ENCODE results near the gene CRYGB.
"Not testable (repeated sequence)": the region's sequence is repeated elsewhere in the genome, so short reads cannot be mapped to it uniquely, and the experiment has no call there.

DNA sequence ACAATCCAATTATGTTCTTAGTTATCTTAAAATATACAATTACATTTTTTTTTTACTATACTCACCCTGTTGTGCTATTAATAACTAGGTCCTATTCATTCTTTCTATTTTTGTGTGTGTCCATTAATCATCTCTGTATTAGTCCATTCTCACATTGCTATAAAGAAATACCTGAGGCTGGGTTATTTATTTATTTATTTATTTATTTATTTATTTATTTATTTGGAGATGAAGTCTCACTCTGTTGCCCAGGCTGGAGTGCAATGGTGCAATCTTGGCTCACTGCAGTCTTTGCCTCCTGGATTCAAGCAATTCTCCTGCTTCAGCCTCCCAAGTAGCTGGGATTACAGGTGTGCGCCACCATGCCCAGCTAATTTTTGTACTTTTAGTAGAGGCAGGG is 47.3 kb downstream of the CRYGB start:
- TF ChIP-seq, protein P1, sequence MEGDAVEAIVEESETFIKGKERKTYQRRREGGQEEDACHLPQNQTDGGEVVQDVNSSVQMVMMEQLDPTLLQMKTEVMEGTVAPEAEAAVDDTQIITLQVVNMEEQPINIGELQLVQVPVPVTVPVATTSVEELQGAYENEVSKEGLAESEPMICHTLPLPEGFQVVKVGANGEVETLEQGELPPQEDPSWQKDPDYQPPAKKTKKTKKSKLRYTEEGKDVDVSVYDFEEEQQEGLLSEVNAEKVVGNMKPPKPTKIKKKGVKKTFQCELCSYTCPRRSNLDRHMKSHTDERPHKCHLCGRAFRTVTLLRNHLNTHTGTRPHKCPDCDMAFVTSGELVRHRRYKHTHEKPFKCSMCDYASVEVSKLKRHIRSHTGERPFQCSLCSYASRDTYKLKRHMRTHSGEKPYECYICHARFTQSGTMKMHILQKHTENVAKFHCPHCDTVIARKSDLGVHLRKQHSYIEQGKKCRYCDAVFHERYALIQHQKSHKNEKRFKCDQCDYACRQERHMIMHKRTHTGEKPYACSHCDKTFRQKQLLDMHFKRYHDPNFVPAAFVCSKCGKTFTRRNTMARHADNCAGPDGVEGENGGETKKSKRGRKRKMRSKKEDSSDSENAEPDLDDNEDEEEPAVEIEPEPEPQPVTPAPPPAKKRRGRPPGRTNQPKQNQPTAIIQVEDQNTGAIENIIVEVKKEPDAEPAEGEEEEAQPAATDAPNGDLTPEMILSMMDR (IDR thresholded peaks at IDR 0.05): not testable (repeated sequence)
- TF ChIP-seq POLR2A (IDR thresholded peaks at IDR 0.05): not testable (repeated sequence)

Measured in Peyer's patch (tissue), 4 donors.